Left cardiac atrium (tissue), 4 donors: Measurements from ENCODE around the gene MAML2. TPM values are rescaled to one million over a fixed set of nuclear protein-coding genes. Genes with fewer than 3 reads are reported as not detected.

ENCODE experiments used
- ATAC-seq, 2 donors: fragments of 200-7000 bp; cut with Tn5 transposase; one replicate each; pipeline ENCODE4 v1.9.1; 2020; ENCODE audit warnings: mild to moderate bottlenecking in 2 of 2, moderate library complexity in 2 of 2
- DNase-seq: peaks from one replicate; pipeline ENCODE4 v3.0.0-alpha.2; 2020
- intact Hi-C, 2 donors: fragments of 100-400 bp; cut with DNase I; formaldehyde crosslinking; loops; one replicate each; pipeline versions ENCODE4 v1.14.1 to v1.15.1; 2022 to 2023
- total RNA-seq, 2 donors: library from RNA; stranded (reverse); fragmentation: NEBNext Ultra II Directional; extraction: Animal tissue kit (Norgen Biotek cat#: 25700); gene quantifications; one replicate each; pipeline ENCODE4 v1.2.1, GENCODE V29; 2021
- donor health status: DM: no; HTN: yes; CAD: no.
- donor health status: DM: no; HTN: yes; CAD: no; lungs with severe emphysema.
- donor health status: DM: yes; HTN: yes; CAD: no.
- donor health status: Dilated cardiomyopathy.

MAML2 gene
- total RNA-seq, 2 donors from 2014 or later: 6.8 to 9.3 TPM

- intact Hi-C loops: no loop called here
- ATAC-seq (no peak), DNase-seq (no peak)
These were observed 235.7 kb downstream of the MAML2 start for GRCh38 chr11:96107143-96107824.

- intact Hi-C loops: no loop called here
- ATAC-seq: no peak
- no peak for DNase-seq
These were observed 236.3 kb downstream of the MAML2 start for GRCh38 chr11:96106645-96107044.

- DNase-seq: no peak
- intact Hi-C loops: no loop called here
- no peak for ATAC-seq
These were observed 237.1 kb downstream of the MAML2 start for GRCh38 chr11:96105944-96106343.

- peak in 1 of 2 donors; percentile 75 for ATAC-seq
- intact Hi-C loops: no loop called here
These were observed 237.6 kb downstream of the MAML2 start for GRCh38 chr11:96105197-96105895.

GRCh38 chr11:96104496-96104895 is 238.5 kb downstream of the MAML2 start:
- intact Hi-C loops: no loop called here
- ATAC-seq (no peak), DNase-seq (no peak)

More at GRCh38 chr11:96105197-96105895, 237.6 kb downstream of the MAML2 start:
- no peak for DNase-seq

- ATAC-seq (no peak), DNase-seq (no peak)
- intact Hi-C loops: no loop called here
These were observed 239.3 kb downstream of the MAML2 start for GRCh38 chr11:96103721-96104120.

GRCh38 chr11:96103102-96103501 is 239.9 kb downstream of the MAML2 start:
- ATAC-seq: no peak
- intact Hi-C loops: no loop called here
- DNase-seq: no peak

GRCh38 chr11:96102664-96103078 is 240.3 kb downstream of the MAML2 start:
- no peak for ATAC-seq
- intact Hi-C loops: no loop called here
- no peak for DNase-seq

GRCh38 chr11:96101146-96101545 is 241.8 kb downstream of the MAML2 start:
- no peak for ATAC-seq
- intact Hi-C loops: no loop called here
- DNase-seq: no peak

GRCh38 chr11:96098511-96099241 is 244.3 kb downstream of the MAML2 start:
- DNase-seq: no peak
- ATAC-seq: peak; percentile 35 to 44
- intact Hi-C loops: no loop called here

- ATAC-seq (peak; percentile 34 to 38), DNase-seq (no peak)
- intact Hi-C loops: no loop called here
These were observed 245.1 kb downstream of the MAML2 start for GRCh38 chr11:96097844-96098421.

- ATAC-seq (no peak), DNase-seq (no peak)
- intact Hi-C loops: no loop called here
These were observed 246.6 kb downstream of the MAML2 start for GRCh38 chr11:96096360-96096759.

- intact Hi-C loops: no loop called here
- ATAC-seq: no peak
- no peak for DNase-seq
These were observed 247.1 kb downstream of the MAML2 start for GRCh38 chr11:96095884-96096303.

- ATAC-seq (no peak), DNase-seq (no peak)
- intact Hi-C loops: no loop called here
These were observed 248.8 kb downstream of the MAML2 start for GRCh38 chr11:96094156-96094555.

- ATAC-seq: no peak
- DNase-seq: no peak
- intact Hi-C loops: no loop called here
These were observed 250.5 kb downstream of the MAML2 start for GRCh38 chr11:96092511-96092910.

GRCh38 chr11:96091476-96091875 is 251.5 kb downstream of the MAML2 start:
- DNase-seq (no peak), ATAC-seq (no peak)
- intact Hi-C loops: no loop called here

GRCh38 chr11:96090711-96091110 is 252.3 kb downstream of the MAML2 start:
- peak; percentile 44 to 63 for ATAC-seq
- intact Hi-C loops: no loop called here
- DNase-seq: no peak

GRCh38 chr11:96088914-96089313 is 254.1 kb downstream of the MAML2 start:
- DNase-seq: no peak
- intact Hi-C loops: no loop called here
- ATAC-seq: no peak

- ATAC-seq (no peak), DNase-seq (no peak)
- intact Hi-C loops: no loop called here
These were observed 256.9 kb downstream of the MAML2 start for GRCh38 chr11:96086111-96086510.
